ENCODE results near the gene FETUB. TPM values are rescaled to one million over a fixed set of nuclear protein-coding genes. Genes with fewer than 3 reads are reported as not detected.

The FETUB gene
- total RNA-seq, 2 experiments from 2014 or later, result not detected

DNA sequence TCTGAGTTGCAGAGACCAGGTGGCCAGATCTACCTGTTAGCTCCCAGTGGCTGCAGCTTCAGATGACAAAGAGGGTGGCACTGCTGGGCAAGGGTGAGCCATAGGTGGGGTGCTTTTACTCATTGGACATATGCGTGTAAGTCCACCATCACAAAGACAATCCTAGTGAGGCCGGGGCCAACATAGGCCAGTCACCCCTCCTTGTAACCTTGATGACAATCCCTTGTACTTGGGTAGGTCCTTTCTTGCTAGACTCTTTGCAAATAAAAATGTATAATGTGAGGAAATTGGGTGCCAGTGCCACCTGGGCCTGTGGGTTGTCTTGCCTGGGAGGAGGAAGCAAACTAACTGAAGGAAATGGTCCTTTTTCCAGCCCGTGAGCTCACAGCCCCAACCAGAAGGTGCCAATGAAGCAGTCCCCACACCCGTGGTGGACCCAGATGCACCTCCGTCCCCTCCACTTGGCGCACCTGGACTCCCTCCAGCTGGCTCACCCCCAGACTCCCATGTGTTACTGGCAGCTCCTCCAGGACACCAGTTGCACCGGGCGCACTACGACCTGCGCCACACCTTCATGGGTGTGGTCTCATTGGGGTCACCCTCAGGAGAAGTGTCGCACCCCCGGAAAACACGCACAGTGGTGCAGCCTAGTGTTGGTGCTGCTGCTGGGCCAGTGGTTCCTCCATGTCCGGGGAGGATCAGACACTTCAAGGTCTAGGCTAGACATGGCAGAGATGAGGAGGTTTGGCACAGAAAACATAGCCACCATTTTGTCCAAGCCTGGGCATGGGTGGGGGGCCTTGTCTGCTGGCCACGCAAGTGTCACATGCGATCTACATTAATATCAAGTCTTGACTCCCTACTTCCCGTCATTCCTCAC, 19.7 kb upstream of the FETUB start:
- Mint-ChIP-seq H3K36me3 (ENCODE audit: low read depth) (no peaks in the 10 kb centered on the region), H3K4me1 (ENCODE audit: low read depth) (peaks cover 9% of the 10 kb centered on the region), H3K27me3 (peaks cover 35% of the 10 kb centered on the region), H3K9me3 (no peaks in the 10 kb centered on the region), H3K4me3 (no peak overlapping the region), H3K27ac (no peak overlapping the region)
- H3K4me1 ChIP-seq (ENCODE audit: insufficient read depth, low read length), result peaks cover 11% of the 10 kb centered on the region
- TF ChIP-seq, protein P1, sequence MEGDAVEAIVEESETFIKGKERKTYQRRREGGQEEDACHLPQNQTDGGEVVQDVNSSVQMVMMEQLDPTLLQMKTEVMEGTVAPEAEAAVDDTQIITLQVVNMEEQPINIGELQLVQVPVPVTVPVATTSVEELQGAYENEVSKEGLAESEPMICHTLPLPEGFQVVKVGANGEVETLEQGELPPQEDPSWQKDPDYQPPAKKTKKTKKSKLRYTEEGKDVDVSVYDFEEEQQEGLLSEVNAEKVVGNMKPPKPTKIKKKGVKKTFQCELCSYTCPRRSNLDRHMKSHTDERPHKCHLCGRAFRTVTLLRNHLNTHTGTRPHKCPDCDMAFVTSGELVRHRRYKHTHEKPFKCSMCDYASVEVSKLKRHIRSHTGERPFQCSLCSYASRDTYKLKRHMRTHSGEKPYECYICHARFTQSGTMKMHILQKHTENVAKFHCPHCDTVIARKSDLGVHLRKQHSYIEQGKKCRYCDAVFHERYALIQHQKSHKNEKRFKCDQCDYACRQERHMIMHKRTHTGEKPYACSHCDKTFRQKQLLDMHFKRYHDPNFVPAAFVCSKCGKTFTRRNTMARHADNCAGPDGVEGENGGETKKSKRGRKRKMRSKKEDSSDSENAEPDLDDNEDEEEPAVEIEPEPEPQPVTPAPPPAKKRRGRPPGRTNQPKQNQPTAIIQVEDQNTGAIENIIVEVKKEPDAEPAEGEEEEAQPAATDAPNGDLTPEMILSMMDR (IDR thresholded peaks at IDR 0.05), result no peak
- ATAC-seq (ENCODE audit: poor library complexity), result no peak
- ChIA-PET POLR2A (no interaction called here), CTCF (no interaction called here)
- no peaks in the 10 kb centered on the region for H3K36me3 ChIP-seq (ENCODE audit: insufficient read depth, low read length)
- H3K4me3 ChIP-seq (ENCODE audit: low read length), result no peak overlapping the region
- H3K9me3 ChIP-seq (ENCODE audit: control insufficient read depth in 1 of 2, insufficient read depth in 1 of 2, low read length in 2 of 2), result peaks cover 0 to 5% of the 10 kb centered on the region in 2 experiments
- no peak overlapping the region for H3K27ac ChIP-seq (ENCODE audit: low read depth in 1 of 2, low read length in 2 of 2)
- H3K27me3 ChIP-seq (ENCODE audit: control insufficient read depth in 1 of 2, insufficient read depth in 2 of 2, low read length in 2 of 2), result peaks cover 0 to 9% of the 10 kb centered on the region in 2 experiments
- no peak for DNase-seq
- intact Hi-C loops (cut with DNase I, micrococcal nuclease), result no loop called here

DNA sequence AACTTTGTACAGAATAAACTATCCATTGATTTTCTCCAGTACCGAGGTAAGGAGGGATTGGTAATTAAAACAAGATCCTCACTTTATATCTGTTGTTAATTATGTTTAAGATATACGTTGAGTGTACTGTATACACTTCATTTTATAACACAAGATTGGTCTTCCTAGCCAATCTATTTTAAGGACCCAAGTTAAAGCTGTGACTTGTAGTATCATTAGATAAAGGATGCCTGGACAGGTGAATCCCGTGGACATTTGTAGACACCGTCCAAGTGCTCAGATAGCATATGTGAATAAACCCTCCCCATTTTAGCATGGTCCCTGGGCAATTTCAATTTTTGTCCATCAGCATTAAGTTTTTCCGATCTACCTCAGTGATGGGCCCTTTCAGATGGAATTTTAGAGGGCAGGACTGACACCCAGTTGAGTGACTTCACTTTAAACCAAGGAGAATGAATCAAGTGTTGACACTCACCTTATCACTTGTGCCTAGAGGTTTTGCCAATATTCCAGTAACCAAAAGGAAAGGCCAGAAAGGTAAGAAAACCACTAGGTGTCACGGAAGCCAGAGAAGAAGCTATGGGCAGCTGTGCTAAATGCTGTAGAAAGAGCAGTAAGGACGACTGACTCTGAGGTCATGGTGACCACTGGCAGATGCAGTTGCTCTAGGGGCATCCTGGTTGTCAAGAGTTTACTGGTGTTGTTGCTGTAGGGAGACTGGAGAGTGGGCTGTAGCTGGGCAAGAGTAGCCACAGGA, 18.1 kb upstream of the FETUB start:
- no peaks in the 10 kb centered on the region for H3K36me3 Mint-ChIP-seq (ENCODE audit: low read depth)
- H3K4me3 Mint-ChIP-seq, result no peak overlapping the region
- TF ChIP-seq, protein P1 (IDR thresholded peaks at IDR 0.05), result no peak
- intact Hi-C loops (cut with DNase I, micrococcal nuclease), result no loop called here
- ChIA-PET CTCF (no interaction called here), POLR2A (no interaction called here)
- ATAC-seq (ENCODE audit: poor library complexity) (no peak), DNase-seq (no peak)
- Histone ChIP-seq H3K36me3 (ENCODE audit: insufficient read depth, low read length) (no peaks in the 10 kb centered on the region), H3K4me3 (ENCODE audit: low read length) (no peak overlapping the region), H3K27ac (ENCODE audit: low read depth in 1 of 2, low read length in 2 of 2) (no peak overlapping the region), H3K9me3 (ENCODE audit: control insufficient read depth in 1 of 2, insufficient read depth in 1 of 2, low read length in 2 of 2) (peaks cover 0 to 5% of the 10 kb centered on the region in 2 experiments), H3K4me1 (ENCODE audit: insufficient read depth, low read length) (peaks cover 5% of the 10 kb centered on the region), H3K27me3 (ENCODE audit: control insufficient read depth in 1 of 2, insufficient read depth in 2 of 2, low read length in 2 of 2) (peaks cover 4 to 9% of the 10 kb centered on the region in 2 experiments)
- H3K27me3 Mint-ChIP-seq, result peaks cover 32% of the 10 kb centered on the region
- no peak overlapping the region for H3K27ac Mint-ChIP-seq
- H3K9me3 Mint-ChIP-seq, result no peaks in the 10 kb centered on the region
- peaks cover 3% of the 10 kb centered on the region for H3K4me1 Mint-ChIP-seq (ENCODE audit: low read depth)

DNA sequence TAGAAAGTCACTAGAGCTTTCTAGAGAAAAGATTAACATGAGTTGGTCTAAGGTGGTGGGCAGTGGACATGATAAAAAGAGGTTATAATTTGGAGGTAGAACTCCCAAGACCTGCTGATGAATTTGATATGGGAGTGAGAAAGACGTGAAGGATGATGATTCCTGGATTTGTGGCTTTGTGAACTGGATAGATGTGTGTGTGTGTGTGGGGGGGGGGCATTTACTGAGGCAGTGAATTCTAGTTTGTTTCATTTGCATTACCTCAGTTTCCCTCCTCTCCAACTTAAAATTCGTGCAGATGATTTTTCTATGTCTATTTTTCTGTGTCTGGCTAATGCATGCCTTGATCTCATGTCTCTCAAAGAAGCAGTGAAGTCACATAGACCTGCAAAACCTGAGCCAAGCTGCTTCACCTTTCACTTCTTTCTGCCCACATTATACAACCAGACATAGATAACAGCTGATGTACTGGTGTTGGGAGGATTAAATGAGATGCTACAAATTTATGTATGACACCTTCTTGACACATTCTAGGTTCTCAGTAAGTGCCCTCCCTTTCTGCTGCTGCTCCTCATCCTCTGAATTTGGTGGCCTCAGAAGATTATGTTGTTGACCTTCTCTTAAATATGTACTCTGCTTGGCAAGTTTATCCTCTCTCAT, 17.4 kb upstream of the FETUB start:
- Histone ChIP-seq H3K9me3 (ENCODE audit: control insufficient read depth in 1 of 2, insufficient read depth in 1 of 2, low read length in 2 of 2) (peaks cover 0 to 5% of the 10 kb centered on the region in 2 experiments), H3K27ac (ENCODE audit: low read depth in 1 of 2, low read length in 2 of 2) (no peak overlapping the region), H3K4me1 (ENCODE audit: insufficient read depth, low read length) (no peaks in the 10 kb centered on the region), H3K27me3 (ENCODE audit: control insufficient read depth in 1 of 2, insufficient read depth in 2 of 2, low read length in 2 of 2) (peaks cover 4 to 9% of the 10 kb centered on the region in 2 experiments), H3K4me3 (ENCODE audit: low read length) (no peak overlapping the region), H3K36me3 (ENCODE audit: insufficient read depth, low read length) (no peaks in the 10 kb centered on the region)
- ATAC-seq (ENCODE audit: poor library complexity) (no peak), DNase-seq (no peak)
- Mint-ChIP-seq H3K4me1 (ENCODE audit: low read depth) (no peaks in the 10 kb centered on the region), H3K27ac (no peak overlapping the region), H3K4me3 (no peak overlapping the region), H3K27me3 (peaks cover 27% of the 10 kb centered on the region), H3K9me3 (no peaks in the 10 kb centered on the region), H3K36me3 (ENCODE audit: low read depth) (no peaks in the 10 kb centered on the region)
- ChIA-PET CTCF (interaction anchor here (0.6 to 2.8 kb wide), 3 partner anchors 8 to 518 kb away, joined by 3 to 10 read pairs (median 7); no protein-coding TSS in a partner anchor), POLR2A (no interaction called here)
- intact Hi-C loops (cut with DNase I, micrococcal nuclease), result no loop called here
- TF ChIP-seq, protein P1 (IDR thresholded peaks at IDR 0.05), result no peak

Data from CD4-positive, alpha-beta T cell (primary cell).